ENCODE results near the gene PSMD2. TPM values are rescaled to one million over a fixed set of nuclear protein-coding genes. Genes with fewer than 3 reads are reported as not detected.

Gene PSMD2
- total and polyA plus RNA-seq, 5 donors: 161 to 230 (median 223) TPM

GRCh38 chr3:184283681-184284080 is 15.4 kb upstream of the PSMD2 start:
- Histone ChIP-seq H3K27me3 (ENCODE audit: control insufficient read depth, insufficient read depth) (no peaks in the 10 kb centered on the region), H3K9me3 (ENCODE audit: control insufficient read depth, low read length) (no peaks in the 10 kb centered on the region), H3K4me1 (ENCODE audit: control insufficient read depth, insufficient read depth, low read length) (no peaks in the 10 kb centered on the region), H3K4me3 (ENCODE audit: low read length) (no peak overlapping the region), H3K27ac (ENCODE audit: low read length) (no peak overlapping the region)
- ATAC-seq: no peak
- 92% methylated on average over 8 of the region's 8 CpGs for WGBS
- no peak for DNase-seq
- intact Hi-C loops (cut with DNase I): loop anchor here in 2 of 4 donors (10.0 kb wide), 1 partner anchor 389 kb away; no protein-coding TSS in a partner anchor

- 14% methylated on average over 4 of the region's 4 CpGs for WGBS
- no peaks in the 10 kb centered on the region for H3K4me1 ChIP-seq (ENCODE audit: control insufficient read depth, insufficient read depth, low read length)
- peak; percentile 62 to 75 (median 74) for DNase-seq
- H3K9me3 ChIP-seq (ENCODE audit: control insufficient read depth, low read length): no peaks in the 10 kb centered on the region
- no peaks in the 10 kb centered on the region for H3K27me3 ChIP-seq (ENCODE audit: control insufficient read depth, insufficient read depth)
- H3K27ac ChIP-seq (ENCODE audit: low read length): no peak overlapping the region
- H3K4me3 ChIP-seq (ENCODE audit: low read length): no peak overlapping the region
- intact Hi-C loops (cut with DNase I): loop anchor here in 2 of 4 donors (5.0 to 10.0 kb wide), 2 partner anchors 57 to 390 kb away; partner anchors contain the start of gene VWA5B2 (in 1 of the 2)
- peak; percentile 88 to 96 for ATAC-seq
These were observed 14.3 kb upstream of the PSMD2 start for GRCh38 chr3:184284696-184285095.

- no peaks in the 10 kb centered on the region for H3K9me3 ChIP-seq (ENCODE audit: control insufficient read depth, low read length)
- H3K4me1 ChIP-seq (ENCODE audit: control insufficient read depth, insufficient read depth, low read length): no peaks in the 10 kb centered on the region
- peak in 1 of 3 donors; percentile 39 for DNase-seq
- H3K4me3 ChIP-seq (ENCODE audit: low read length): no peak overlapping the region
- ATAC-seq: no peak
- 9% methylated on average over 10 of the region's 10 CpGs for WGBS
- no peaks in the 10 kb centered on the region for H3K27me3 ChIP-seq (ENCODE audit: control insufficient read depth, insufficient read depth)
- no peak overlapping the region for H3K27ac ChIP-seq (ENCODE audit: low read length)
- intact Hi-C loops (cut with DNase I): loop anchor here in 2 of 4 donors (5.0 to 10.0 kb wide), 2 partner anchors 62 to 395 kb away; partner anchors contain the start of gene VWA5B2 (in 1 of the 2)
These were observed 9.6 kb upstream of the PSMD2 start for GRCh38 chr3:184289426-184289938.

- no peak for ATAC-seq
- Histone ChIP-seq H3K4me3 (ENCODE audit: low read length) (no peak overlapping the region), H3K4me1 (ENCODE audit: control insufficient read depth, insufficient read depth, low read length) (no peaks in the 10 kb centered on the region), H3K27me3 (ENCODE audit: control insufficient read depth, insufficient read depth) (no peaks in the 10 kb centered on the region), H3K9me3 (ENCODE audit: control insufficient read depth, low read length) (no peaks in the 10 kb centered on the region), H3K27ac (ENCODE audit: low read length) (no peak overlapping the region)
- intact Hi-C loops (cut with DNase I): loop anchor here in 2 of 4 donors (10.0 kb wide), 2 partner anchors 66 to 106 kb away; partner anchors contain the start of genes ABCF3 (in 1 of the 2) and VWA5B2 (in 1 of the 2)
- 82% methylated on average over 10 of the region's 10 CpGs for WGBS
- no peak for DNase-seq
These were observed 8.7 kb upstream of the PSMD2 start for GRCh38 chr3:184290331-184290730.

- H3K9me3 ChIP-seq (ENCODE audit: control insufficient read depth, low read length): no peaks in the 10 kb centered on the region
- H3K27me3 ChIP-seq (ENCODE audit: control insufficient read depth, insufficient read depth): no peaks in the 10 kb centered on the region
- no peak overlapping the region for H3K27ac ChIP-seq (ENCODE audit: low read length)
- no peak overlapping the region for H3K4me3 ChIP-seq (ENCODE audit: low read length)
- DNase-seq: no peak
- no peaks in the 10 kb centered on the region for H3K4me1 ChIP-seq (ENCODE audit: control insufficient read depth, insufficient read depth, low read length)
- 87% methylated on average over 22 of the region's 22 CpGs for WGBS
- ATAC-seq: peak in 1 of 2 donors; percentile 10
- intact Hi-C loops (cut with DNase I): loop anchor here in 2 of 4 donors (10.0 kb wide), 2 partner anchors 66 to 106 kb away; partner anchors contain the start of genes ABCF3 (in 1 of the 2) and VWA5B2 (in 1 of the 2)
These were observed 7.8 kb upstream of the PSMD2 start for GRCh38 chr3:184291044-184291737.

GRCh38 chr3:184291738-184292445 is 7.1 kb upstream of the PSMD2 start:
- 89% methylated on average over 21 of the region's 21 CpGs for WGBS
- DNase-seq: no peak
- ATAC-seq: peak in 1 of 2 donors; percentile 10
- no peak overlapping the region for H3K27ac ChIP-seq (ENCODE audit: low read length)
- H3K9me3 ChIP-seq (ENCODE audit: control insufficient read depth, low read length): no peaks in the 10 kb centered on the region
- H3K4me1 ChIP-seq (ENCODE audit: control insufficient read depth, insufficient read depth, low read length): no peaks in the 10 kb centered on the region
- no peak overlapping the region for H3K4me3 ChIP-seq (ENCODE audit: low read length)
- intact Hi-C loops (cut with DNase I): loop anchor here in 2 of 4 donors (10.0 kb wide), 2 partner anchors 67 to 107 kb away; partner anchors contain the start of genes ABCF3 (in 1 of the 2) and VWA5B2 (in 1 of the 2)
- no peaks in the 10 kb centered on the region for H3K27me3 ChIP-seq (ENCODE audit: control insufficient read depth, insufficient read depth)

GRCh38 chr3:184295771-184296170 is 3.3 kb upstream of the PSMD2 start:
- intact Hi-C loops (cut with DNase I): loop anchor here in 2 of 4 donors (10.0 kb wide), 2 partner anchors 71 to 111 kb away; partner anchors contain the start of genes ABCF3 (in 1 of the 2) and VWA5B2 (in 1 of the 2)
- ATAC-seq (no peak), DNase-seq (no peak)
- Histone ChIP-seq H3K9me3 (ENCODE audit: control insufficient read depth, low read length) (no peaks in the 10 kb centered on the region), H3K4me3 (ENCODE audit: low read length) (no peak overlapping the region), H3K27ac (ENCODE audit: low read length) (no peak overlapping the region), H3K27me3 (ENCODE audit: control insufficient read depth, insufficient read depth) (no peaks in the 10 kb centered on the region), H3K4me1 (ENCODE audit: control insufficient read depth, insufficient read depth, low read length) (peaks cover 3% of the 10 kb centered on the region)
- WGBS: 59% methylated on average over 3 of the region's 3 CpGs

GRCh38 chr3:184296616-184297015 is 2.4 kb upstream of the PSMD2 start:
- Histone ChIP-seq H3K4me1 (ENCODE audit: control insufficient read depth, insufficient read depth, low read length) (peaks cover 3% of the 10 kb centered on the region), H3K27me3 (ENCODE audit: control insufficient read depth, insufficient read depth) (no peaks in the 10 kb centered on the region), H3K9me3 (ENCODE audit: control insufficient read depth, low read length) (no peaks in the 10 kb centered on the region), H3K4me3 (ENCODE audit: low read length) (no peak overlapping the region), H3K27ac (ENCODE audit: low read length) (no peak overlapping the region)
- 77% methylated on average over 7 of the region's 7 CpGs for WGBS
- intact Hi-C loops (cut with DNase I): loop anchor here in 2 of 4 donors (10.0 kb wide), 2 partner anchors 72 to 112 kb away; partner anchors contain the start of genes ABCF3 (in 1 of the 2) and VWA5B2 (in 1 of the 2)
- DNase-seq (no peak), ATAC-seq (no peak)

GRCh38 chr3:184299488-184300377 is 692 bp downstream of the PSMD2 start:
- ATAC-seq: no peak
- Histone ChIP-seq H3K27me3 (ENCODE audit: control insufficient read depth, insufficient read depth) (no peaks in the 10 kb centered on the region), H3K4me3 (ENCODE audit: low read length) (peak overlapping the region; percentile 78), H3K9me3 (ENCODE audit: control insufficient read depth, low read length) (no peaks in the 10 kb centered on the region), H3K27ac (ENCODE audit: low read length) (peak overlapping the region; percentile 4), H3K4me1 (ENCODE audit: control insufficient read depth, insufficient read depth, low read length) (peaks cover 3% of the 10 kb centered on the region)
- WGBS: 16% methylated on average over 29 of the region's 29 CpGs
- no peak for DNase-seq
- intact Hi-C loops (cut with DNase I): loop anchor here in 2 of 4 donors (10.0 kb wide), 2 partner anchors 75 to 115 kb away; partner anchors contain the start of genes ABCF3 (in 1 of the 2) and VWA5B2 (in 1 of the 2)

GRCh38 chr3:184300378-184300720 is 1.3 kb downstream of the PSMD2 start:
- intact Hi-C loops (cut with DNase I): no loop called here
- no peaks in the 10 kb centered on the region for H3K9me3 ChIP-seq (ENCODE audit: control insufficient read depth, low read length)
- WGBS: 71% methylated on average over 3 of the region's 3 CpGs
- peaks cover 3% of the 10 kb centered on the region for H3K4me1 ChIP-seq (ENCODE audit: control insufficient read depth, insufficient read depth, low read length)
- H3K27ac ChIP-seq (ENCODE audit: low read length): no peak overlapping the region
- no peak for DNase-seq
- H3K4me3 ChIP-seq (ENCODE audit: low read length): peak overlapping the region; percentile 78
- no peaks in the 10 kb centered on the region for H3K27me3 ChIP-seq (ENCODE audit: control insufficient read depth, insufficient read depth)
- no peak for ATAC-seq
